ENCODE measurements around the gene EXD3. TPM values are rescaled to one million over a fixed set of nuclear protein-coding genes. Genes with fewer than 3 reads are reported as not detected.
"Not testable (repeated sequence)": the region's sequence is repeated elsewhere in the genome, so short reads cannot be mapped to it uniquely, and the experiment has no call there.

The EXD3 gene
- total RNA-seq, 1 experiment from 2014 or later = 4.7 TPM

DNA sequence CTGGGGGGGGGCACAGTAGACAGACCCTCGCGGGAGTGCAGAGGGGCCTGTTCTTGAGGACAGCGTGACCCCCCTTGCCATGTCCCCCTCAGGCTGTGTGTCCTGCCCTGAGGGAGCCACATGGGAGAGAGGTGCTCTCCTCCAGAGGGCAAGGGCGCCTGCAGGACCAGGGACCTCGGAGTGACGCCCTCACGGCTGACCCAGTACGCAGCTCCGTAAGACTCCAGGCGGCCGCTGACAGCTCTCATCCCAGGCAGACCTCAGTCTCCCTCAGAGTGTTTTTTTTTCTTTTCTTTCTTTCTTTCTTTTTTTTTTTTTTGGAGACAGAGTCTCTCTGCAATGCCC, 27.3 kb downstream of the EXD3 start:
- no peak for DNase-seq (ENCODE audit: low read depth)

- no peak for DNase-seq (ENCODE audit: low read depth)
Measured at GRCh38 chr9:137394866-137395665, 27.9 kb downstream of the EXD3 start.

GRCh38 chr9:137393176-137394150, 29.5 kb downstream of the EXD3 start:
- no peak for DNase-seq (ENCODE audit: low read depth)

- no peak for DNase-seq (ENCODE audit: low read depth)
Measured at GRCh38 chr9:137392232-137393007, 30.5 kb downstream of the EXD3 start.

DNA sequence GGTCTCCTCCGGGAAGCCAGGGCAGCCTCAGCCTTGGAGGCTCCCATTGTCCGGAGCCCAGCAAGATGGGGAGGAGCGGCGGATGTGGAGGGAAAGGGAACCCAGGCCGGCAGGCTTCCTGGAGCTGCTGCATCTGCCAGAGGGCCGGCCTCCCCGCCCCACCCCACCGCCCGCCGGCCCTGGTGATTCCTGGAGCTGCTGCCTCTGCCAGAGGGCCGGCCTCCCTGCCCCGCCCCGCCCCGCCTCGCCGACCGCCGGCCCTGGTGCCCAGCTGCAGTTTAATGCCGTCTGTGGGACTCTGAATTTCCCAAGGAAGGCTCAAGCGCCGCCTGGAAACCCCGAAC, 31.6 kb downstream of the EXD3 start:
- DNase-seq (ENCODE audit: low read depth) = no peak

DNA sequence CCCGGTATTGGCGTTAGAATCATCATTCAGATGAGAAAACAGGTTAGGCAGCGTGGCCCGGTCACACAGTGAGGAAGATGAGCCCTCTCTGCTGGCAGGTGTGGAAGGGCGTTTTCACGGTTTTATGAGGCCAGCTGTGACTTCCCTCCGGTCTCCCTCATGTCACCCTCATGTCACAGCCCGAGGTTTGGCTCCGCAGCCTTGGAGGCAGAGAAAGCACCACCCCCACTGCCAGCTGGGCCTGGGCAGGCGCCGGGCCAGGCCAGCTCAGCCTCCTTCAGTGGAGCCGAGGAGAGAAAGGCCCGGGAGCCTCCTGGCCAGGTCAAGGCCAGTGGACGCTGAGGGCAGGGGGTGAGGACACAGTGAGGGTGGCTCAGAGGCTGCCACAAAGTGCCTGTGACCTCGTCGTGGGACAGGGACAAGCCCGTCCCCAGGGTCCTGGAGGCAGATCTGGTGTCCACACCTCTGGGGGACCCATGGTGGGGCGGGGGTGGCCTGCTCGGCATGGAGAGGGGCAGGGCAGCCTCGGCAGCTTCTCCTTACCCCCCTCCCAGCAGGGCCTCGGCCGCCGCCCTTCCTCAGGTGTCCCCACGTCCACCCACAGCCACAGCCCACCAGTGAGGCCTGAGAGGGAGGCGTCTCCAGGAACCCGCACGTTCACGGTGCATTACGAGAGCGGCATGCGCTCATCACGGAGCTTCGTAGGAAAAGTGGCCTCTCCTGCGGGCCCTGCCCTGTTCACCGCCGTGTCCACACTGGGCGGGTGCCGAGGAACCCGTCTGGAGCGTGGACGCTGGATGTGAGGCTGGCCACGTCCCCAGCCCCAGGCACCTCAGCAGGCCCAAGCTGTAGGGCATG, 32.2 kb downstream of the EXD3 start:
- no peak for DNase-seq (ENCODE audit: low read depth)

DNA sequence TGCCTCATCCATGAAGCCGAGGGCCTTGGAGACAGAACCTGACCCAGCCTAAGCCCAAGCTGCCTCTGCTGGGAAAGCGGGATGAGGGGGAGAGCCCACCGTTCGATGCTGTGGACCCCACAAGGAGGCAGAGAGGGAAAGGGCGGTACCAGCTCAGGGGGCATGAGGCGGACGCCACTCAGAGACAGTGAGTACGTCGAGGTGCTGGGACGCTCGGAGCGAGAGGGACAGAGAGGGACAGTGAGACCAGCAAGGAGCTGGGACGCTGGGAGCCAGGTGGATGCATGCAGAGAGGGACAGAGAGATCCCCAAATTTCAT, 33.6 kb downstream of the EXD3 start:
- no peak for DNase-seq (ENCODE audit: low read depth)

- no peak for DNase-seq (ENCODE audit: low read depth)
Measured at GRCh38 chr9:137388589-137389427, 34.2 kb downstream of the EXD3 start.

GRCh38 chr9:137387891-137388560, 34.9 kb downstream of the EXD3 start:
- no peak for DNase-seq (ENCODE audit: low read depth)

DNA sequence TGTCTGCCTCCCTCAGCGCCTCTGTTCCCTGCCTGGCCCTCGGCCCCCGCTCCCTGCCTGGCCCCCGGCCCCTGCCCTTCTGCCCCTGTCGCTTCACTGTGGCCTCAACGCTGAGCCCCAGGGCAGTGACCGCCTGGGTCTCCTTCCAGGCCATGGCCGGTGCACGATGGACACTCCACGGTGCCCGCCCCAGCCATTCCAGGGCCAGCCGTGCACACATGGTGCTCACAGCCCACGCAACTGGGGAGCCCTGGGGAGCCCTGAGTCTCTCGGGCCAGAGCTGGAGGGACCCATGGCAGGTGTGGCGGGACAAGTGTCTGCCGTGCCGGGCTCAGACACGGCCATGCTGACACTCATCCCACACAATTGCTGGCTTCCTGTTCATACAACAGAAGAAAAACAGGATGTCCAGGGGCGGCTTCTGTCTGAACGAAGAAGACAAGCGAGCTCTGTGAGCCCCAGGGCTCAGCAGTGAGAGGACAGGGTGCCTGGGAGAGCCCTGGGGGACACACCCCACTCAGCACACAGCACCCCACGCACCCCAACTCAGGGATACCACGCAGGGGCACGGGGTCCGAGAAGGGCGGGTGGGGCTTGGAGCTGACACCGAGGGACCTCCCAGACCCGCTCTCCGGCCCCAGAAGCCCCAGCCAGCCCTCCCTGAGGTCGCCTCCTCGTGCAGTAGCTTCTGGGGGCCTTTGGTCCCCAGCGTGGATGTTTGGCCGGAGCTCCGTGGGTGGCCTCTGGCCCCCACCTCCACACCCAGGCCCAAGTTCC, 35.7 kb downstream of the EXD3 start:
- DNase-seq (ENCODE audit: low read depth) = no peak

- DNase-seq (ENCODE audit: low read depth) = not testable (repeated sequence)
Measured at GRCh38 chr9:137386507-137387113, 36.4 kb downstream of the EXD3 start.

- no peak for DNase-seq (ENCODE audit: low read depth)
Measured at GRCh38 chr9:137385061-137385655, 37.8 kb downstream of the EXD3 start.

DNA sequence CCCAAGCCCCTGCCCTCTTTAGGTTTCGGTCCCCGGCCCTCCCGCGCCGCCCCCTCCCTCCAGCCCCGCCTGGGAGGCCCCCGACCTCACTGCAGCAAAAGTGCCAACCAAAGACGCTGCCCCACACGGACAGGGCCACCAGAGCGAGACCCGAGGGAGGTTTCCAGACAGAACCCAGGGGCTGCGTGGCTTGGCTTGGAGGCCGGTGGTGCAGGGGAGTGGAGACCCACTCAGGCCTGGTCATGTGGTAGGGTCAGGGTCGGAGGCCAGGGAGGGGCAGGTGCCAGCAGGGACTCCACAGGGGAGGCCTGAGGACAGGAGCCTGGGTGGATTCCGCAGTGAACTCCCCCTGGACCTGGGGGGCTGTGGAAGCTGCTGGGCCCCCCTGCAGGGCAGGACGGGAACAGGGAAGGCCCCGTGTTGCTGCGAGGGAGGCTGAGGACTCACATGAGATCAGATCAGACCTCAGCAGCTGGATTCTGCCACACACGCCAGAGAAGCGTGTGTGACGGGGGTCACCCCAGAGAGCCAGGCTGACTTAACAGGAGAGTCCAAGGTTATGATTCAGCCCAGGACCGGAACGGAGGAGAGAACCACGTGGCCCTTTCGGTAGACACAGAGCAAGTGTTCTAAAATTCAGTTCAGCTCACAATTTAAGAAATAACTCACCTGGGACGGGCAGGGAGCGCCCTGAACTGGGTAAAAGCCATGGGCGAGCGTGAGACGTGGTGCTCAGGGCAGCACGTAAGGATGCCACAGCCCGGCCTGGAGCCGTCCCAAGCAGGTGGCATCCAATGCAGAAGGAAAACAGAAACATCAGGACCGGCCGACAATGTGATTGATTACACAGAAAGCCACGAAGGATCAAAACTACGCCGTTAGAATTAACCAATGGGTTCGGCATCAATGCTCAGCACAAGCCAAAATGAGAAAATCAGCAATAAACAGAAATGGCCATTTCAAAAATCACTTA, 38.9 kb downstream of the EXD3 start:
- no peak for DNase-seq (ENCODE audit: low read depth)

DNA sequence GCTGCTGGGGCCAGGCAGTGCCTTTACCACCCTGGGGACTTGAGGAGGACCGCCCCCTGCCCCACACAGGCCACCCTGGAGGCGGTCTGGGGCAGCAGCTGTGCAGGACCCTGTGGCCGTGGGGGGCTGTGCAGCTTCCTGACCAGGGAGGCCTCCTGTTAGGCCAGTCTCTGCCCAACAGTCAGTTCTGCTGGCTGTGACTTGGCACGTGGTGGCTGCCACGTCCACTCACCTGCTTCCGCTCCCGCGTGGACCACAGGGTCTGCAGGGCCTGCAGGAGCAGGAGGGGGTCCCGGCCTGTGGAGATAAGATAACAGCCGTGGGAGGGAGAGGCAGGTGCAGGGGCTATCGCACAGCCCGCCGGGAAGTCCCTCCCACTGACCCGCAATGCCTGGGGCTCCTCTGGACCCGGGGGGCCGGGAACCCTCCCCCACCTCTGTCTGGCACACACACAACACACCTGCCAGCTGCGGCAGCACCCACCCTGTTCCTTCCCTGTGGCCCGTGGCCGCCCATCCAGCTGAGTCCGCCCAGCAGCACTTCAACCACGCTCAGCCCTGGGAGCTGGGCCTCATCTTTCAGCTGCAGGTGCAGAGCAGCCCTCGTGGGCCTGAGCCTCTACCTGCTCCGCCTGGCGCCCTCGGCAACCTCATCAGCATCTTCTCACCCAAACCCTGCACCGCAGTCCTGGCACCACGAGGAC, 39.7 kb downstream of the EXD3 start:
- DNase-seq (ENCODE audit: low read depth) = no peak

DNA sequence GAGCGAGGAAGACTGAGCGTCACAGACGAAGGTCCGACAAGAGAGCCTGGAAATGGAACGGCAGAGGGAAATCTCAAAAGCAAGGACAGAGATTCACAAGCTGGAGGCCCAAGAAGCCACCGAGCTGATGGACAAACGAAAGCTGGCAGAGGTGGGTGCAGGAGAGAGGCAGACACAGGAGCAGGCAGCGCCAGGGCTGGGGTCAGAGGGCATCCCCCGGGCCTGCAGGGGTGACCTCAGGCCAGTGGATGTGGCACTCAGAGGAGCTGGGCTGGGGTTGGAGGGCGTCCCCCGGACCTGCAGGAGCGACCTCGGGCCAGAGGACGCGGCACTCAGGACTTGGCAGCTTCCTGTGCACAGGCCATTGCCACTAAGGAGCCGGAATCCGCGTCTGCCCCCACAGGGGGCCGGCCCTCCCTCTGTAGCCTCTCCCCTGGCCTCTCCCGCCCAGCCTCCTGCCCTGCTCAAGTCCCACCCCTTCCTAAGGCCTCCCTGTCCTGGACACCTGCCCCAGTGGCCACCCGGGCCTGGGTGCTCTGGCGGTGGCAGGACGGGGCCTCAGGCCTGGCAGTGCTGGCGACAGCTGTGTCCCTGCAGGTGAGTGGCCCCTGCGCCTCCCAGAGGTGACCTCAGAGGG, 40.4 kb downstream of the EXD3 start:
- no peak for DNase-seq (ENCODE audit: low read depth)

All from HT1080 (cell line).